Right atrium auricular region (tissue), 2 donors: ENCODE measurements around the gene FYB1. TPM values are rescaled to one million over a fixed set of nuclear protein-coding genes. Genes with fewer than 3 reads are reported as not detected.

Source experiments
- DNase-seq: peaks from one replicate; pipeline ENCODE4 v3.0.0-alpha.2; 2019; ENCODE audit warnings: low spot score
- H3K27ac ChIP-seq, 2 donors: fragments of 200-600 bp; sonication (generic); 1 replicate in 1 of 2; 2 replicates in 1 of 2; pipeline ENCODE4 v1.5.1; 2016 to 2019
- H3K27me3 ChIP-seq, 2 donors: fragments of 200-600 bp; sonication (generic); one replicate each; pipeline versions ENCODE4 v1.5.1 to v1.6.0; 2017 to 2019
- H3K36me3 ChIP-seq: fragments of 200-600 bp; sonication (generic); one replicate; pipeline ENCODE4 v1.5.1; 2016
- H3K4me1 ChIP-seq, 2 donors: fragments of 200-600 bp; sonication (generic); one replicate each; pipeline versions ENCODE4 v1.5.1 to v1.6.0; 2017 to 2019
- H3K4me3 ChIP-seq, 2 donors: fragments of 200-600 bp; sonication (generic); 1 replicate in 1 of 2; 2 replicates in 1 of 2; pipeline ENCODE4 v1.5.1; 2017 to 2019; ENCODE audit warnings: mild to moderate bottlenecking in 1 of 2, moderate library complexity in 1 of 2
- H3K9me3 ChIP-seq, 2 donors: fragments of 200-600 bp; sonication (generic); one replicate each; pipeline ENCODE4 v1.5.1; 2019
- total RNA-seq, 2 donors: library from RNA; depleted of rRNA; stranded (reverse); fragments of >200 nt; gene quantifications; one replicate each; pipeline ENCODE4 v1.1.0, GENCODE V29; 2016
- TF ChIP-seq, protein P1 (sequence below), 2 donors: fragments of 200-600 bp; sonication (generic); IDR thresholded peaks; one replicate each; pipeline ENCODE4 v1.5.1; 2019; ENCODE audit warnings: antibody characterized with exemption in 2 of 2

The FYB1 gene
- total RNA-seq, 2 donors from 2014 or later: 1.8 to 8.4 TPM

DNA sequence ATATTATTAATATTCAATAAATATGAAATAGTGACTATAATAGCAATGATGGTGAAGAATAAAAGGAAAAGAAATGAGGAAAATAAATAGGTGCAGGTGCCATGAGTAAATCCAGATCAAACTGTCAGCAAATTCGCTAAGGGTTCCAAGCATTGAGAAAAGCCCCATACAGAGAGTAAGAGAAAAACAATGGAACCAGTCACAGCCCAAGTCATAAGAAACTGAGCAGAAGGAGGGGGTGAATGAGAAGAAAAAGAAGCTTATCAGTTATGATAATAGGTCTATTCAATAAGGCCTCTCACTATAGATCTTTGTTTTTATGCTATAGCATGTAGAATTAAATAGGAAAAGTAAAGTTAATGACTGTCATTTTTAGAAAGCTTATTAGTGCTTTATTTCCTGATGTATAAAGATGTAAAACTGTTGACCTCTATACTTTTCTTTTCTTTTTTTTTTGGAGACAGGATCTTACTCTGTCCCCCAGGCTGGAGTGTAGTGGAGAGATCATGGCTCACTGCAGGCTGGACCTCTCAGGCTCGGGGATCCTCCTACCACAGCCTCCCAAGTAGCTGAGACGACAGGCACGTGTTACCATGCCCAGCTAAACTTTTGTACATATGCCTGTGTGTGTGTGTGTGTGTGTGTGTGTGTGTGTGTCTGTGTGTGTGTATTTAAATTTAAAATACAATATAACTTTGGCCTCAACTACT, 72.4 kb downstream of the FYB1 start:
- Histone ChIP-seq H3K4me1 (no peaks in the 10 kb centered on the region), H3K9me3 (no peaks in the 10 kb centered on the region)

DNA sequence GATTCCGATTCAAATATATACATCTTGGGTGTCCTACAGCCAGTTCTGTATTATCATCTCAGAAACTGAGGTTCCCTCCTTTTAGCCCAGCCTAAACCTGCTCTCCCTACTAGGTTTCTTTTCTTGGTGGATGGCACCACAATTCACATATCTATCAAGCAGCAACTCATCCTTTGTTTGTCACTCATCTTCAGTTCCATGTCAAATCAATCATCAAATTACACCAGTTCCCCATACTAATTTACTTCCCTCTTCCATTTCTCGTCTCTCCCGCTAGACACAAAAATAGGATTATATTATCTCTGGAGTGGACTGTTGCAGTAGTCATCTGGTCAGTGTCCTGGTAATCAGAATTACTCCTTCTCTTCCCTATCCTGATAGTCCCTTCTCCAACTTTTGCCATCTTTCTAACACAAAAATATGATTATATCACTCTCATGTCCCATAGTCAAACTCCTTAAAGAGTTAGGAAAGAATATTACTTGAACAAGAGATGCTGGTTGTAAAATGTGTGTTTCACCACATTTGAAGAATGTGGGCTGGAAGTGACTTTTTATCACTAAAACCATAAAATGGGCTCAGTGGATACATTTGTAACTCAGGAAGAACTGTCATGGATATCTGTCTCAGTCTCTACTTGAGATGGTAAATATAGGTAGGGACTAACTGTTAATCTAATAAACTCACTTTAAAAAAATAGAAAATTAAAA, 76.1 kb downstream of the FYB1 start:
- TF ChIP-seq, protein P1, sequence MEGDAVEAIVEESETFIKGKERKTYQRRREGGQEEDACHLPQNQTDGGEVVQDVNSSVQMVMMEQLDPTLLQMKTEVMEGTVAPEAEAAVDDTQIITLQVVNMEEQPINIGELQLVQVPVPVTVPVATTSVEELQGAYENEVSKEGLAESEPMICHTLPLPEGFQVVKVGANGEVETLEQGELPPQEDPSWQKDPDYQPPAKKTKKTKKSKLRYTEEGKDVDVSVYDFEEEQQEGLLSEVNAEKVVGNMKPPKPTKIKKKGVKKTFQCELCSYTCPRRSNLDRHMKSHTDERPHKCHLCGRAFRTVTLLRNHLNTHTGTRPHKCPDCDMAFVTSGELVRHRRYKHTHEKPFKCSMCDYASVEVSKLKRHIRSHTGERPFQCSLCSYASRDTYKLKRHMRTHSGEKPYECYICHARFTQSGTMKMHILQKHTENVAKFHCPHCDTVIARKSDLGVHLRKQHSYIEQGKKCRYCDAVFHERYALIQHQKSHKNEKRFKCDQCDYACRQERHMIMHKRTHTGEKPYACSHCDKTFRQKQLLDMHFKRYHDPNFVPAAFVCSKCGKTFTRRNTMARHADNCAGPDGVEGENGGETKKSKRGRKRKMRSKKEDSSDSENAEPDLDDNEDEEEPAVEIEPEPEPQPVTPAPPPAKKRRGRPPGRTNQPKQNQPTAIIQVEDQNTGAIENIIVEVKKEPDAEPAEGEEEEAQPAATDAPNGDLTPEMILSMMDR (IDR thresholded peaks at IDR 0.05): no peak
- DNase-seq: no peak
- Histone ChIP-seq H3K27me3 (no peaks in the 10 kb centered on the region), H3K27ac (no peak overlapping the region), H3K4me1 (no peaks in the 10 kb centered on the region), H3K4me3 (no peak overlapping the region), H3K9me3 (no peaks in the 10 kb centered on the region), H3K36me3 (no peaks in the 10 kb centered on the region)

More for the DNA sequence above, 72.4 kb downstream of the FYB1 start:
- no peak for DNase-seq
- TF ChIP-seq, protein P1 (IDR thresholded peaks at IDR 0.05): no peak
- H3K27me3 ChIP-seq: no peaks in the 10 kb centered on the region
- no peaks in the 10 kb centered on the region for H3K36me3 ChIP-seq
- no peak overlapping the region for H3K27ac ChIP-seq
- H3K4me3 ChIP-seq: no peak overlapping the region

DNA sequence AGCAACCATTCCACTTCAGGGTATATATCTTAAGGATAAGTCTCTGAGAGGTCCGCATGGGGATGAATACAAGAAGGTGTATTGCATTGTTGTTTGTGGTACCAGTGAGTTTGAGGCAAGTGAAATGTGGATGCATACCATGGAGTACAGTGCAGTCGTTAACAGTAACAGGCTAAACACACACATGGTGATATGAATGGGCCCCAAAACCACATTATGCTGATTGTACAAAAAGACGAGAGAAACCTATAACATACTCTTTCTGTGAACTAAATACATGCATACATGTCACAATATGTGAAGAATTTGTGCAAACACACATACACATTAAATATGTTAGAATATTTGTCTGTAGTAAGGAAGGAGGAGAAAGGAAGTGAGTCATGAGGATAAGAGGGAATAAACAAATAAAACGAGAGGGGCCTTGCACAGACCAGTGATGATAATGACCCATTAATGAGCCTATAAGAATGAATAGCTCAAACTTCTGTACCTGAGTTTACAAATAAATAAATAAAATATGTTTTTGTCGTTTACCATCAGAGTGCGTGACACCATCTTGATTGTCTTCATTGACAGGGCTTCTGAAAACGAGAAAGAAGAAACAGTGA, 78.7 kb downstream of the FYB1 start:
- Histone ChIP-seq H3K27me3 (no peaks in the 10 kb centered on the region), H3K4me1 (no peaks in the 10 kb centered on the region), H3K4me3 (no peak overlapping the region), H3K36me3 (no peaks in the 10 kb centered on the region), H3K9me3 (no peaks in the 10 kb centered on the region), H3K27ac (no peak overlapping the region)
- DNase-seq: no peak
- TF ChIP-seq, protein P1 (IDR thresholded peaks at IDR 0.05): no peak

DNA sequence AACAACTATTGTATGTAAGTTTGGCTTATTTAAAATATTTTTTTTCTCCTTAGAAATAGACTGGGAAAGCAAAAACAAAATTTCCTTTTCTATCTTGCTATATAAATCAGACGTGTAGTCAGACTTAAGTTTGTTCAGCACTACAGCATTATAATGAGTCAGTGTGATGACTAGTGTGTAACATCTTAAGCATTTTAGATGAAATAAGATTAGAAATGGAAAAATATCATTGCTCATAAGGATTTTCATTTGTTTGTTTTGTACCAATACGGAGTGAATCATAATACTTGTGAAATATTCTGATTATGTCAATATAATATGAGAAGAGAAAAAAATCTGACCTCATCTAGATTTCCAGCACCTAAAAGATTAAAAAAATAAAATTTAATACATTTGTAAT, 80.5 kb downstream of the FYB1 start:
- TF ChIP-seq, protein P1 (IDR thresholded peaks at IDR 0.05): no peak
- H3K4me1 ChIP-seq: no peaks in the 10 kb centered on the region
- no peak overlapping the region for H3K27ac ChIP-seq
- H3K4me3 ChIP-seq: no peak overlapping the region
- no peak for DNase-seq
- no peaks in the 10 kb centered on the region for H3K36me3 ChIP-seq
- no peaks in the 10 kb centered on the region for H3K9me3 ChIP-seq
- H3K27me3 ChIP-seq: no peaks in the 10 kb centered on the region

DNA sequence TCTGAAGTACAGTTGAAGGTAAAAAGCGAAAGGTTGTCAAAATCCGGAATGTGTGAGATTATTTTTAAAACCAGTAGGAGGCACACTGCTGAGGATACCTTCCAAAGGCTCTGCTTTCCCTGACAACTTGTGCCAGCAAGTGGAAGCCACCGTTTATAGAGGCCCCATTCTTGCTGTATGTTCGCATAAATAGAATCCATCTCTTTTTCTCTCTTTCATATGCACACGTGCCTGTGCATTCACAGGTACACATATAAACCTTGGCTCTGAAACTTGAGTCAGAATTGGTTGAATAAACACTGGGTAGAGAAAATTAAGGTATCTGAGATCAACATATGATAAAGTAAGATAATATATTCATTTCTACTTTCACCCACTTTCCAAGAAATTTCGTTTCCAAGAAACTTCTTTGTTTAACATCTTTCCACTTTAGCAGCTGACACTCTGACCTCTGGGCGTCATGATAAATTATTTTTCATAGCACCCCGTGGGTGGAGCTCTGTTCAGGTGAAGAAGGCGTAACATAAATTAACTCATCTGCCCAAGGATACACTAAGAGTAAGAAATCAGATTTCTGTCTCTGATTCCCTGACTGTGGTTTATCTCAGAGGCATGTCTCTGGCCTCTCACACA, 81.4 kb downstream of the FYB1 start:
- Histone ChIP-seq H3K27me3 (no peaks in the 10 kb centered on the region), H3K9me3 (no peaks in the 10 kb centered on the region), H3K4me1 (no peaks in the 10 kb centered on the region), H3K27ac (no peak overlapping the region), H3K36me3 (no peaks in the 10 kb centered on the region), H3K4me3 (no peak overlapping the region)
- DNase-seq: no peak
- TF ChIP-seq, protein P1 (IDR thresholded peaks at IDR 0.05): no peak
